Anterior cingulate cortex (tissue), 58 donors: ENCODE results near the gene TM9SF4.

Experiments
- DNase-seq, 58 donors: peaks; one replicate each; lab custom pipeline; 2025; lab: John Stamatoyannopoulos, UW

Gene TM9SF4

DNA sequence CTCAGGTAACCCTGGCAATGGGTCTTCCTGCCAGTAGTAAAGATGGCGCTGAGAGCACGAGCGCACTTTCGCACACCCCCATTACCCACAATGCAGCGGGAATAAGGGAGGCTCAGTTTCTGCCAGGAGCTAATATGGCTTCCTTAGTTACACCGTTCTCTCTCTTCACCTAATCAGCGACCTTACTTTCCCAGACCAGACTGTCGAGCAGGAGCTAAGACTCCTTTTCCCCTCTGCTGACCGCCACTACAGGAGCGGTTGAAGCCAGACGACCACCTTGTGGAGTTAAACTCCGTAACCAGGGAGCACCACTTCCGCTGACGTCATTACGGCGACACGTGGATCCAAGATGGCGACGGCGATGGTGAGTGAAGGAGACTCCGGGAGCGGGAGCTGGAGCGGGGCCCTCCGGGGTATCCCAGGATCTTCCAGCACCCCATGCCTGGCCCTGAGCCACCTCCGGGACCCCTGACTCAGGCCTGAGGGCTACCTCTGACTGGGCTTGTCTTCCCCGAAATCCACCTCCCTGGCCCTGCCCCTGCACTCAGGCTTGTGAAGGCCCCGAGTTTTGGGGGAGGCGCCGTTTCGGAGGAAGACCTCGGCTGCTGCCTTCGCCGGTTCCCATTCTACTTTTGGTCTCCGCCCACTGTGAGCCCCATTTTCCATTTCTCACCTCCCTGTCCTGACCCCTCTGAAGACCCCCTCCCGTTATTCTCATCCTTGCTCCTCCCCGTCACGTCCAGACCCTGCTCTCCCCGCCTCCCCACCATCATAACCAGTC, at the start of gene TM9SF4:
TSS of gene TM9SF4 (plus strand) at position 323 of the 781 bp plus-strand sequence. CDS start at position 350, 27 bp downstream.
- DNase-seq: peak; percentile 32 to 99 (median 91)

DNA sequence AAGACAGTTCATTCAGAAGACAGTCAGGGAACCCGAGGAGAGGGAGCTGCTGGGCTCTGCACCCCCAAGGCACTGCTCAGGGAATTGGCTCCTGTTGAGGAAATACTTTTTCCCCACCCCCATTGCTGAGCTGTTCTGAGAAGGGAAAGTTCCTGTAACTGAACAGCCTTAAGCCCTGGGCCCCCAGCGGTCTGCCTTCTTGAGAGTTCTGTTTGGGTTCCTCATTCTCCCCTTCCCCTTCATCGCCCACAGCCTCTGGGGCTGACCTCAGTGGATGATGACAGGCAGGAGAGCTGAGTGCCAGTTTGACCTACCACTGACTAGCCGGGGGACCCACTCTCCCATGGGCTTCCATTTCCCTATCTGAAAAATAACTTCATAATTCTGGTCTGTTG, 46.7 kb upstream of the TM9SF4 start:
- peak in 31 of 58 donors; percentile 4 to 56 (median 25) for DNase-seq

- DNase-seq: no peak
These were observed 45.8 kb upstream of the TM9SF4 start for GRCh38 chr20:32063695-32064094.

DNA sequence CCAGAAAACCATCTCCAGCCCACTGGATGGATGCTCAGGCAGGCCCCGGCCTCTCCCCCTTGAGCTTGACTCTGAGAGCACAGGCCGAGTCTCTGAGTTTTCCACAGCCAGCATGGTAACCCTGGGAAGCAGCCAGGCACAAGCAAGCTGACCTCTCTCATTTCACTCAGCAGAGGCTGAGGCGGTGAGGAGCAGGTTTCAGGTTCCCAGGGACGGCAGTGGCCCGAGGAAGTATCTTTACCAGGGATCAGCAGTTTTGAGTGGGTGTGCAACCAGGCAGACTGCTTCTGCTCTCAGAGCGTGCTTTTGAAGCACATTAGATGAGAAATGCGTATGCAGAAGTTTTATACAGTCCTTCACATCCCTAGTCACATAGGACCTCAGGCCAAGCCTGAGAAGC, 44.8 kb upstream of the TM9SF4 start:
- DNase-seq: no peak

GRCh38 chr20:32067234-32067821, 42.2 kb upstream of the TM9SF4 start:
- DNase-seq: no peak

DNA sequence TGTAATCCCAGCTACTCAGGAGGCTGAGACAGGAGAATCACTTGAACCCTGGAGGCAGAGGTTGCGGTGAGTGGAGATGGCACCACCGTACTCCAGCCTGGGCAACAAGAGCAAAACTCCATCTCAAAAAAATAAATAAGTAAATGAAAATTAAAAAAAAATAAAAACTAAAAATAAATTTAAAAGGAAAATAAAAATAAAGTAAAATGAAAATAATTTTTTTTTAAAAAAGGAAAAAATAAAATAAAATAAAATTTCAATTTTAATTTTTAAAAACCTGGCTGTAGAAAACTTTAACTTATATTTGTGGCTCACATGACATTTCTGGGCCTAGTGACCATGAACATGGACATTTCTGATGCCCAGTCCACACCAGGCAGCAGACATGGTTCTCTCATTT, 41.3 kb upstream of the TM9SF4 start:
- DNase-seq: no peak

DNA sequence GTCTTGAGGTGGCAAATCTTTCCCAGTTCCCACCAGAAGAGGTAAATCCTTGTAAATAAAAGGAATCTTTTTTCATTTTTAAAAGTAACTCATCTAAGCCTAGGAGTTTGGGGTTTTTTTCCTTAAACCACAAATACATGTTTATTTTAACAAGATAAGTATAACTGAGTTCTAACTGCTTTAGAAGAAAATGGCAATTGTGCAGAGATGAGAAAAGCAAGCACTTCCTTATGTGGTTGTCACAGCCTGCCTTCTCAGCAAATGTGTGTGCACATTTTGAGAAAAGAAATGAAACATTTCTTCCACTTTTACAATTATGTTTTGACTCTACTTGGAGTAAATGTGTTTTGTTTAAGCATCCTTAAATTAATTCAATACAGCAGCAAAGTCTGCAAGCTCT, 39.8 kb upstream of the TM9SF4 start:
- DNase-seq: no peak

DNA sequence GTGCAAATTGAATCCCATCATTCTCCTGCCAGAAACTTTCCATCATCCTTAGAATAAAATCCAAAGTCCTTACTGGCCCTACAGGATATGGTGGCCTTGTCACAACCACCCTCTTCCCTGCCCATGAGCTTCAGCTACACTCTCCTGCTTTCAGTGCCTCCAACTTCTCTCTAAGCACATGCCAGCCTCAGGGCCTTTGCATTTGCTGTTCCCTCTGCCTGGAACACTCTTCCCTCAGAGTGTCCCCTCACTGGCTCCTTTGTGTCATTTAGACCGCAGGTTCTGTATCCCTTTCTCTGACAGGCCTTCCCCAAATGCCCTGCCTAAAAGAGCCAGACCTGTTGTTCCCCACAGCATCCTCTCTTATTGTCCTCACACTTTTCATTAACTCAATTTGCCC, 39.2 kb upstream of the TM9SF4 start:
- no peak for DNase-seq

DNA sequence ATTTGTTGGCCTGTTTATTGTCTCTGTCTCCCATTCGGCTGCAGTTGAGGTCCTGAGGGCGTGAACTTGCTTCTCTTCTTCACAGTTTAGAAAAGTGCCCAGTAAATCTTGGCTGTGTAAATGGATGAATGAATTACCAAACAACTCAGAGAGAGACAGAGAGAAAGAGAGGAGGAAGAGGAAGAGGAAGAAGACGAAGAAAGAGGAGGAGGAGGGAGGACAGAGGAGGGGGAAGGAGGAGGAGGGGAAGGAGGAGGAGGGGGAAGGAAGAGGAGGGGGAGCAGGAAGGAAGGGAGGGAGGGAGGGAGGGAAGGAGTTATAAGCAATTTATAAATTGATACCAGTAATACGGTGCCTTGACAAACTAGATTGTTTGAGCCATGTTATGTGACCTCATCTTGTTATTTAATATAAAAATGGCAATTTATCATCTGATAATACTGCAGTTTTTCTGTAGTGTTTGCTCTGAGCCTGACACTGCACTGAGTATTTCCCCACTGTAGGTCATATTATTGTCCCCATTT, 38.8 kb upstream of the TM9SF4 start:
- DNase-seq: no peak

- DNase-seq: no peak
These were observed 37.9 kb upstream of the TM9SF4 start for GRCh38 chr20:32071395-32072167.

DNA sequence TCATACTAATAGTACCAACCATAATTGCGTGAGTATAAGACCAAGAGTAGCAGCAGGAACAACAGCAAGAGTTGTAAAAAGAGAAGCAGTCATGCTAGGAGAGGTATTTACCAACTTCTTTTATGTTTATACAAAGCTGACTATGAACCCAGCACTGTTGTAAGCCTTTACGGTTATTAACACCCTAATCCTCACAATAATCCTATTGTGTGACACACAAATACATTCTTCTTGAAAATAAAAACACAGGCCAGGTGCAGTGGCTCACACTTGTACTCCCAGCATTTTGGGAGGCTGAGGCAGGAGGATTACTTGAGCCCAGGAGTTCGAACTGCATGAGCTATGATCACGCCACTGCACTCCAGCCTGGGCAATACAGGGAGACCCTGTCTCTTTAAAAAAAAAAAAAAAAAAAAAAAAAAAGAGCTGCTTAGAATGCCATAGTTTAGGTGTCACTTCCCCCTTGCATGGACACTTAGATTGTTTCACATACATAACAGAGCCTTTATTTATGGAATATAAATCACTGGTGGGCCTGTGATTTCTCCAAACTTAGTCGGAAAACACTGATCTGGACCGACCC, 37.3 kb upstream of the TM9SF4 start:
- DNase-seq: no peak

GRCh38 chr20:32075534-32075933, 34.0 kb upstream of the TM9SF4 start:
- no peak for DNase-seq

DNA sequence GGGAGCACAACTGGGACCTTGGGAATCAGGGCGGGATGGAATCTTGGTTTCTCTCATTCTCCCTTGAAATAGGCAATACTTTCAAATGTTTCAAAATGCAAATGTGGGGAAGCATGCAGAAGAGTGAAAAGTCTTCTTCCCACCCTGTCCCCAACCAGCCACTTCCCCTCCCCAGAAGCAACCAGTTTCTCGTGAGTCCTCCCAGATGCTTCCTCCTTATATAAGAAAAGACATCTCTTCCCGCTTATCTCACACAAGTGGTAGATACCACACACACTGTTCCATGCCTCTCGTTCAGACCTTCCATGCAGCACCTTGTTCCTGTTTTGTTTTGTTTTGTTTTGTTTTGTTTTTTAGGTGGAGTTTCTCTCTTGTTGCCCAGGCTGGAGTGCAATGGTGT, 32.3 kb upstream of the TM9SF4 start:
- DNase-seq: no peak

DNA sequence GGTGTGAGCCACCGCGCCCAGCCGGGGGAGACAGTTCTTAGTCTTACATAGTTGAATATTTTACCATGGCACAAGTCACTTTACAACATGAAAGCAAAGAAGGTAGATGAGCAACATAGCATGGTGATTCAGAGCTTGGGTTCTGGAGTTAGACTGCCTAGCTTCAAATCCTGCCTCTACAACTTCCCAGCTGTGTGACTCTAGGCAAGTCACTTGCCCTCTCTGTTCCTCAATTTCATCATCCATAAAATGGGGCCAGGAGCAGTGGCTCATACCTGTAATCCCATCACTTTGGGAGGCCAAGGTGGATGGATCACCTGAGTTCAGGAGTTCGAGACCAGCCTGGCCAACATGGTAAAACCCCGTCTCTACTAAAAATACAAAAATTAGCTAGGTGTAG, 31.2 kb upstream of the TM9SF4 start:
- no peak for DNase-seq

GRCh38 chr20:32078791-32079190, 30.7 kb upstream of the TM9SF4 start:
- DNase-seq: no peak

DNA sequence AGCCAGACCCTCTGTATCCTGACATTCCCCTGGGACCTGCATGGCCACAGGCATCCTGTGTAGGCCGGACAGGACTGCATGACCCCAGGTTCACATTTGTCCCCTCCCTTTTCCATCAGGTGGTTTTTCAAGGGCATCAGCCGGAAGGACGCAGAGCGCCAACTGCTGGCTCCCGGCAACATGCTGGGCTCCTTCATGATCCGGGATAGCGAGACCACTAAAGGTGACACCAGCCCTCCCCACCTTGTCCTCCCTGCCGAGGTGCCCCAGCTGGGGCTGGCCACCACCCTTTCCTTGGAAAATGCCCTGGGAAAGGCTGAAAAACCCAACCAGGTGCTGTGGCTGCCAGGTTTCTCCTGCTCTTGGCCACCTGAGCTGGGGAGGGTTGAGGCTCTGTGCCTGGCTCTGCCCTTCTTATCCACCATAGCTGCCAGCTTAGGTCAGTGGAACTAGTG, 29.8 kb upstream of the TM9SF4 start:
- DNase-seq: no peak

DNA sequence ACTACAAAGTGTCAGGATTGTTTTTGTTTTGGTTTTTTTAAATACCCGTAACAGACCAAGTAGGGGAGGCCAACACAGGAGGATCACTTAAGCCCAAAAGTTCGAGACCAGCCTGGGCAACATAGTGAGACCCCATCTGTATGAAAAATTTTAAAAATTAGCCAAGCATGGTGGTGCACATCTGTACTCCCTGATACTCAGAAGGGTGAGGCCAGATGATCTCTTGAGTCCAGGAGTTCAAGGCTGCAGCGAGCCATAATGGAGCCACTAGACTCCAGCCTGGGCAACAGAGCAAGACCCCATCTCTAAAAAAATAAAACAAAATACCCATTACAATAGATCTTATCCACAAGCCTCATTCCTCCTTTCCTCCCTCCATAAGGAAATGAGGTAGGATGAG, 28.7 kb upstream of the TM9SF4 start:
- no peak for DNase-seq

DNA sequence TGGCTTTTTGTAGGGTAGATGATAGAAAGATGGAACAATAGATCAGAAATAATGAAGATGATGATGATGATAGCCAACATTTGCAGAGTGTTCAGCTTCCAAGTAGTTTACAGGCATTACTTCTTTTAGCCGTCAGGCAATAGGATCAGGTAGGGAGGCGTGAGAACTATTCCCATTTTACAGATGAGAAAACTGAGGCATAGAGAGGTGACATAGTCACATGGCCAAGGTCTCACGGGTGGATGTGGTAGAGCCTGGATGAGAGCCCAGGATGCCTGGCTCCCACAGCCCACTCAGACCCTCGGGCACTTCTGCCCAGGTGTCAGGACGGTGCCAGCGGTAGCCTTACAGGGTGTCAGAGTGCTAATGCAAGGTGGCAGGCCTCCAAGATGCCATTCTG, 26.0 kb upstream of the TM9SF4 start:
- DNase-seq: no peak

DNA sequence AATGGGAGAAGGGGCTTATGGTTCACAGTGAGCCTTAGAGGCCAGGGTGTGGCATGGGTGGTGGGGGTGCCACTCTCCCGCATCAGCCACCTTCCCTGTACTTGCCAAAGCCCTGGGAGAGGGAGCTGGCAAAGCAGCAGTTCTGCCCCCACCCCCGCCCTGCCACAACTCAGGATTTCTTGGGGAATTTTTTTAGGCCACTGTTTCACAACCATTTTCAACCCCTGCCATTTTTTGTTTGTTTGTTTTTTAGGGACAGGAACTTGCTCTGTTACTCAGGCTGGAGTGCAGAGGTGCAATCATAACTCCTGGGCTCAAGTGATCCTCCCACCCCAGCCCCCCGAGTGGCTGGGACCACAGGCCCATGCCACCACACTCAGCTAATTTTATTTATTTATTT, 22.4 kb upstream of the TM9SF4 start:
- DNase-seq: no peak

- DNase-seq: no peak
These were observed 20.8 kb upstream of the TM9SF4 start for GRCh38 chr20:32088759-32089158.
